ENCODE data around the gene PURA.

The PURA gene

DNA sequence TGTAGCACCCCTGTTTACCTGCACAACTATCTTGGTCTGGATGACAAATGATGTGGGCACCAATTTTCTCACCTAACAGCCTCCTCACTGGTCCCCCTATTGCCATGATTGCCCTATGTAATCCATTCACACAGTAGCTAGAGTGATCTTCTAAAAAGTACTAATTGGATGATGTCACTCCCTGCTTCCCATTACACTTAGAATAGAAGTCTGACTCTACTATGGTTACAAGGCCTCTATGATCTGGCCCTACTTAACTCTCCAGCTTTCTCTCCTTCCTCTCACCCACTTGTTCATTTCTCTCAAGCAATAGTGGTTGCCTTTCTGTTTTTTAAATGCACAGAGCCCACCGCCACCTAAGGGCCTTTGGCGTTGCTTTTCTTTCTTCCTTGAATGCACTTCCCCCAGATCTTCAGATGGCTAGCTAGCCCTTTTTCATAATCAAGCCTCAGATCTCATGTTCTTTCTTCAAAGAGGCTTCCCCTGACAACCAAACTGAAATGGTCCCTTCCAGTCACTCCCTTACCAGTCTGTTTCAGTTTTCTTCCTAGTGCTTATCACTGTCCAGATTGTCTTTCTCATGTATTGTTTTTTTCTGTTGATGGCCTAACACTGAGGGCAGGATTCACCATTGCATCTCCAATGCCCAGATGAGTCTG, 20.5 kb downstream of the PURA start:
- in situ Hi-C loops (cut with MboI; ENCODE audit: low sequenced_read_pairs): no loop called here

- in situ Hi-C loops (cut with MboI; ENCODE audit: low sequenced_read_pairs): no loop called here
Observed at GRCh38 chr5:140135127-140135526, 21.2 kb downstream of the PURA start.

DNA sequence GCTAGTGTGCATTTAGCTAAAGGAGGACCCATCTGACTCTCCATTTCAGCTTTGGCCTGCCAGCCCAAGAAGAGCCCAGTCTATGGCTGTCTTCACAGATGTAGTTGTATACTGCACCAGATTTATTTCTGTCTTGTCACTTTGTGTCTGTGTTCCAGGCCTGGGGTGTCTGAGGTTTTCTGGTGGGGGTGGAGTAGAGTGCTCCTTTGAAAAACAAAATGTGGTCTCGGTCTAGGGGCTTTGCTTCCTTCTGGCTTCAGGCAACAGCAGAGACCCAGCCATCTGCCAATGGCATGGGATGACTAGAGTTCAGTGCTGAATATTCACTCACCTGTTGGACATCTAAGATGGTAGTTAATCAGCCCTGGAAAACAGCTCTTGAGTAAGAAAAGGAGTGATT, 22.7 kb downstream of the PURA start:
- in situ Hi-C loops (cut with MboI; ENCODE audit: low sequenced_read_pairs): no loop called here

GRCh38 chr5:140140435-140140834, 26.5 kb downstream of the PURA start:
- in situ Hi-C loops (cut with MboI; ENCODE audit: low sequenced_read_pairs): no loop called here

DNA sequence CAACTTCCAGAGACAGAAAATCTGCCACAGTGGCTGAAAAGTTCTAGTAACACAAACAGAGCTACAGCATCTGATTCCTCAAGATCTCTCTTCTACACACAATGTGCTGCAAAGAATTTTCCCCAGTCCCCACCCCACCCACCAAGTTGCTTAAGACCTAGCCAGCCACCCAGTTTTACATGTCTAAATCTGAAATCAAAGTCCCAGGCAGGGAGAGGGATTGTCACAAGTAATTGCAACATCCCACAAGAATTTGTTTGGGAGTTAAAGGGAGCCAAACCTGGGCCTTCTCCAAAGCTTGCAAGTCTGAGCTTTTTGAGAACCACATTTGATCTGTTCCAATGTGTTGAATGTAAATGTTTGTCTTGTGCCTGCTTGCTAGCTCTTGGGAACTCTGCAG, 27.3 kb downstream of the PURA start:
- in situ Hi-C loops (cut with MboI; ENCODE audit: low sequenced_read_pairs): no loop called here

DNA sequence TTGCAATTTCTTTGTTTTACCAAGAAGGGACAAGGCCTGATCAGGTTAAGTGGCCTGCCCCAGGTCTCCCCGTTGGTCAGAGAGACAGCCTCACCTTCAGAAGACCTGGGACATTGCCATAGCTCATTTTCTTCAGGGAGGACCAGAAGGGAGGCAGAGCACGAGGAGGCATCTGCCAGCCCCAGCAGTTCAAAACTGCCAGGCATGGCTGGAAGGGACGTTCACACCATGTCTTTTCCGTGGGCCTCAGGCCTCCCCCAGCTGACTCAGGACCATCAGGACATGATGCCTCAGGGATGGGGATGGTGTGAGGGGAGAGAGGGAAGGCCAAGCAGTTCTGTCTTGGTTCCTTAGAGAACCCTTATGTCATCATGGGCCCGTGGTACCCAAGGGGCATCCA, 28.3 kb downstream of the PURA start:
- in situ Hi-C loops (cut with MboI; ENCODE audit: low sequenced_read_pairs): no loop called here

- in situ Hi-C loops (cut with MboI; ENCODE audit: low sequenced_read_pairs): no loop called here
Observed at GRCh38 chr5:140142856-140143255, 28.9 kb downstream of the PURA start.

DNA sequence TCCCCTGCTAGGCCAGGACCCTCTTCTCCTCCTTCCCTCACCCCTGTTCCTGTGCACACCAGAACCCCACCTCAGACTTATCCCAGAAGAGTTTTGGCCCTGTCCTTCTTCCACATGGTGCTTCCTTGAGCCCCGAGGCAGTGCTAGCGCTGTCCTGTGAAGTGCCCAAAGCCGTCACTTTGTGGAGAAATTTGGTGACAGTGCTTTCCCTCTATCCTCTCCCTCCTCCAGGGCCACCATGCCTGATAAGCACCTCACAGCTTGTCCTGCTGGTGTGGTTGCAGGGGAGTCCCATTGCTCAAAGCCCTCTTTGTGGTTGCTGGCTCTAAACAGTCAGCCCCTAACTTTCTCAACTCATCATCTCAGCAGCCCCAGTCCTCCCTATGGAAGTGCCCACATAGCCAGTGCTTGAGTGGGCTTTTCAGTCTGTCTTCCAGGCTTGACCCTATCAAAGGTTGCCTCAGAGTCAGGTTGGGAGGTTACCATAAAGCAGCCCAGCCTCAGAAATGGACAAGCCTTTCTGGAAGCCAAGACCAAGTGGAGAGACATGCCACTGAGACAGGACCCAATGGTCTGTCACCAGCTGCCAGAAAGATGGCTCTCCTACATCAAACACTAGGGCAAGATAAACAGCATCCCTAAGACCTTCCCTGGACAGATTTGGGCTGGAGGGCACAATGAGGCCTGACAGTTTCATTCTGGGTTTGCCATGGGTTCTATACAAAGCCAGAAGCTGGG, 29.8 kb downstream of the PURA start:
- in situ Hi-C loops (cut with MboI; ENCODE audit: low sequenced_read_pairs): no loop called here

GRCh38 chr5:140145256-140145655, 31.3 kb downstream of the PURA start:
- in situ Hi-C loops (cut with MboI; ENCODE audit: low sequenced_read_pairs): no loop called here

DNA sequence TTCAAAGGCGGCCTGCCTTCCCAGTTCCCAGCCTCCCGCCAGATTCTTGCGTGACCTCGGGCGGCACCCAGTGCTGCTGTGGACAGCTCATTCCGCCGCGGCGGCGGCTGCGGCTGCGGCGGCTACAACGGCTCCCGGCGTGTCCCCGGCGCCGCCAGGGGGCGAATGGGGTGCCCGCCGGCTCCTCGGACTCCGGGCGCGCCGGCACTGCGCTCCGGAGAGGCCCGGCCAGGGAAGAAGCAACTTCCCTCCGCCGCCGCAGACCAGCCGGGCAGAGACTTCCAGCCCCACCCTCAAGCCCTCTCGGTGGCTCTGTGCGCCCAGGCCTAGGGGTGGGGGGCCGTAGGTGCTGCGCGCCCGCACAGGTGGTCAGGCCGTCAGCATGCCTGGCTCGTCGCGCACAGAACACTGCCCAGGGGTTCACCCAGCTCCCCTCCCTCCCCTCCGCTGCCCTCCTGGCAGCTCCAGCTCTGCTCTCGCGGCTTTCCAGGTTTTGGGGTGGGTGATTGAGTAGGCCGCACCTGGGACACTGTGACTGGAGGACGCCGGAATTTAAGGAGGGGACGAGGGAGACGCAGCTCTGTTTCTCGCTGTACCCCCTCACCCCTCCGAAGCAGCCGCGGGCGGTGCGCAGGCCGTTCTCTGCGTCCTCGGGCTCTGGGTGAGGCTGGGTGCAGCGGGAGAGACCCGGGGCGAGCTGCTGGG, 32.1 kb downstream of the PURA start:
- in situ Hi-C loops (cut with MboI; ENCODE audit: low sequenced_read_pairs): no loop called here

DNA sequence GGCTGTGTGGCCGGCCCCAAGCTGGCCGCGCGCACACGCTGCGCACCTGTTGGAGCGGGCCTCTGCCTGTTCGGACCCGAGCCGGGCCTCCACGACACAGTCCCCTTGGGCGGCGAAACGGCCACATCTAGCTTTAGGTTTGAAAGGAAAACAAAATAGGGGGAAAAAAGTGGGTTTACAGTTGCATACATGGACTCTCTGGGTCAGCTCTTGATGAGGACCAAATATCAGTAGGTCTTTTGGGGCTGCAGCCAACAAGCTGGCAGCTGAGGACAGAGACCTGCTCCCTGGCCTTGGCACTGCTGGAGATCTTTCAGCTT, 32.6 kb downstream of the PURA start:
- in situ Hi-C loops (cut with MboI; ENCODE audit: low sequenced_read_pairs): no loop called here

GRCh38 chr5:140147460-140147859, 33.6 kb downstream of the PURA start:
- in situ Hi-C loops (cut with MboI; ENCODE audit: low sequenced_read_pairs): no loop called here

- in situ Hi-C loops (cut with MboI; ENCODE audit: low sequenced_read_pairs): no loop called here
Observed at GRCh38 chr5:140148508-140148907, 34.6 kb downstream of the PURA start.

- in situ Hi-C loops (cut with MboI; ENCODE audit: low sequenced_read_pairs): loop anchor here (25.0 kb wide), 2 partner anchors 88 to 363 kb away; partner anchors contain the start of gene PSD2
Observed at GRCh38 chr5:140150201-140150600, 36.3 kb downstream of the PURA start.

DNA sequence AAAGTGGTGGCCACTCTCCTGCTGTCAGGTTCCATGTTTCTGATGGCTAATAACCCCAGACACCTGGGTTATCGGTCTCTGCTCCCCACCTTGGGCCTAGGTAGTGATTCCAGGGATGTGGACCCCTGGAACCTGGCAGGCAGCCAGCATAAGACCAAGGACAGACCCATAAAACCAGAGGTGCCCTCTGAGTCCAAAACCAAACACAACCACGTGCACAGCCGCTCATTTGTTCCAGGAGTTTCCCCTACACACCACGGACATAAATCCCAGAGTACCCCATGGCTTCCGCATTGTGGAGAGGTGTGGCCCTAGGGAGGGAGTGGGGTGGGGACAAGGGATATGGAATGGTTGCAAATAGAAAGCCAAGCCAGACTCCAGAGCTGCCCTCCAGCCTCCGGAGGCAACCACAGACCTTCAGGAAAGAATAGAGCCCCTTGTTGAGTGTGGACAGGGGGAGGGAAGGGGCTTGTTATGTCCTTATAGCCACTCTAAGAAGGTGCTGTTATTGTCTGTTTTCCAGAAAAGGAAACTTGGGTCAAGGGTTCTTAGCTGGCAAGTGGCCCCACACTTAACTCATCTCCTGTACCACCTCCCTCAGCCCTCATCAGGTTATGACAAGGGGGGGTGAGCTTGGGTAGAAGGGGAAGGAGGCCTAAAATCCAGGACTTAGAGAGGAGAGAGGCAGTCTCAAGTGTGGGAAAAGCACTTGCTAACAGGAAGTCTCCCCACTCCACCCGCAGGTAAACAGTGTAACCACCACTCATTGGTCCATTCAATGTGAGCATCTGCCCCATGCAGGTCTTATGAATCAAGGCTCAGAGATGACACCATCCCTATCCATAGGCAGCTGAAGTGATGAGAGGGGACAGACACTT, 37.5 kb downstream of the PURA start:
- in situ Hi-C loops (cut with MboI; ENCODE audit: low sequenced_read_pairs): loop anchor here (25.0 kb wide), 2 partner anchors 89 to 364 kb away; partner anchors contain the start of gene PSD2

DNA sequence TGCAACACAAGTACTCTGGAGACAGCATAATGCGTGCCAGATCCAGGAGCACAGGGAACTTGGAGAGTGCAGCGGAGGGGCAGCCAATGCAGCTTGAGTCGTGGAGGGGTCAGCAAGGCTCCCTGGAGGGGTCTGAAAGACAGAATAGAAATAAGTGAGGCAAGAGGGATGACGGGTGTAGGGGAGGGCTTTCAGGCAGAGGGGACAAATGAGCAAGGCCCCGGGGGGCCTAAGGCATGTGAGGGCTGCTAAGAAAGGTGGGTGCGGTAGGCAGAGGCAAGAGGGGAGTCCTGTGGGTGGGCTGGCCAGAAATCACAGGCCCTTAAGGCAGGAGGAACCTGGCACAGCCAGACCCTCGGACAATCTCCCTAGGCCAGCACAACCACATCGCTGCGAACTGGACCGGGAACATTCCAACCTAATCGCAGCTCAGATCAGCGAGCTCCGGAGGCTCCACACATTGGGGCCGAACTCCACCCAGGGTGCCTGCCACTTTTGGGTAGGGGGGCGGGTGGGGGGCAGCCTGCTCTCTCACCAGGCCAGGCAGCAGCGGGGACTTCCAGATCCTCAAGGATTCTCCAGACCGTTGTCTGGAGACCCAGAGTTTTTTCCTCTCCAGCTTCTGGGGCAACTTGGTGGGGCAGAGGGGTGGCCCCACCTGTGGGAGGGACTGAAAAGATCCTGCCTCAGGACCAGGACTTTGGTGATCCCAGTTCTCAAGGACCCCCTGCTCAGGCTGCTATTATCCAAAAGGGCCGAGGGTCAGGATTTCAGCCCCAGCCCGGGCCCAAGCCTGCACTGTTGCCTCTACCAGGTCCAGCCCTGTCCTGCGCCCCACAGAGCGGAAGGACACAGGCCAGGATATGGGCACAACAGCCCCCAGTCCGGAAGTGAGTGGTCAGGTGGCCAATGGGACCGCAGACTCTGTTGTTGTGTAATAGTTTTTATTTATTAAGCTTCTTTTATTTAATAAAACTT, 38.4 kb downstream of the PURA start:
- in situ Hi-C loops (cut with MboI; ENCODE audit: low sequenced_read_pairs): loop anchor here (25.0 kb wide), 2 partner anchors 90 to 365 kb away; partner anchors contain the start of gene PSD2

- in situ Hi-C loops (cut with MboI; ENCODE audit: low sequenced_read_pairs): loop anchor here (25.0 kb wide), 2 partner anchors 91 to 366 kb away; partner anchors contain the start of gene PSD2
Observed at GRCh38 chr5:140153255-140153654, 39.3 kb downstream of the PURA start.

DNA sequence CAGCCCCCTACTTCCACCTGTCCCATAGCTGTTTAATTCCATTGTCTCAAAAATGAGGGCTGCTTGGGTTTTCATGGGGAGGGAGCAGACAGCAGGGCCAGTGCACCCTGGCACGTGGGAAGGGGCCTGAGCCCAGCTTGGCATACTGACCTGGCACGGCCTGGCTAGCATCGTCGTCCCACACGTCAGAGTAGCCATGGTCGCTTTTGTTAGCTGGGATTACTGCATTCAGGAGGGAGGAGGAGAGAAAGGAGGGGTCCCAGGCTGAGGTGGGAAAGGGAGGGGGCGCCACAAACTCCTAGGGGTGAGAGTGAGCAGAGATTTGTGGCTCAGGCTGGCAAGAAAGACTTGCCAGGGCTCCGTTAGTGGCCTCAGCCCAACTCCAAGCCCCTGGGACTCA, 40.0 kb downstream of the PURA start:
- in situ Hi-C loops (cut with MboI; ENCODE audit: low sequenced_read_pairs): loop anchor here (25.0 kb wide), 2 partner anchors 92 to 367 kb away; partner anchors contain the start of gene PSD2

DNA sequence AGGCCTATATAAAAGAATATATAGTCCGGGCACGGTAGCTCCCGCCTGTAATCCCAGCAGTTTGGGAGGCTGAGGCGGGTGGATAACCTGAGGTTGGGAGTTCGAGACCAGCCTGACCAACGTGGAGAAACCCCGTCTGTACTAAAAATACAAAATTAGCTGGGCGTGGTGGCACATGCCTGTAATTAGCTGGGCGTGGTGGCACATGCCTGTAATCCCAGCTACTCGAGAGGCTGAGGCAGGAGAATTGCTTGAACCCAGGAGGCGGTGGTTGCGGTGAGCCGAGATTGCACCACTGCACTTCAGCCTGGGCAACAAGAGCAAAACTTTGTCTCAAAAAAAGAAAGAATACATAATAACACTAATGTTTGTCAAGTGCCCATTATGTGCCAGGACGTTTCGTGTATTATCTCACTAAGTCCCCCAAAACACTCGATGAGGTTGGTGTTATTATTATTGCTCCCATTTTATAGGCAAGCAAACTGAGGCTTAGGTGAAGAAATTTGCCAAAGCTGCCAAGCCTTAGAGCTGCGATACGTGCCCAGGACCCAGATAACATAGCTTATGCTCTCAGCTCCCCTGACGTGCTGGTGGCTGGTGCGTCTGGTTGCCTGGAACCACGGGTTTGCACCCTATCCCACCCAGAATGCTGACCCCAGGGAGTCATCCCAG, 40.9 kb downstream of the PURA start:
- in situ Hi-C loops (cut with MboI; ENCODE audit: low sequenced_read_pairs): loop anchor here (25.0 kb wide), 2 partner anchors 93 to 368 kb away; partner anchors contain the start of gene PSD2

All from HL-60/S4 (cell line).